NCI-H524 treated with DMSO at 0.1 percent for 48 hours (cell line): ENCODE measurements around the gene MPPED2.

Experiments
- DNase-seq: peaks from one replicate; lab custom pipeline; 2025; lab: John Stamatoyannopoulos, UW

The MPPED2 gene

DNA sequence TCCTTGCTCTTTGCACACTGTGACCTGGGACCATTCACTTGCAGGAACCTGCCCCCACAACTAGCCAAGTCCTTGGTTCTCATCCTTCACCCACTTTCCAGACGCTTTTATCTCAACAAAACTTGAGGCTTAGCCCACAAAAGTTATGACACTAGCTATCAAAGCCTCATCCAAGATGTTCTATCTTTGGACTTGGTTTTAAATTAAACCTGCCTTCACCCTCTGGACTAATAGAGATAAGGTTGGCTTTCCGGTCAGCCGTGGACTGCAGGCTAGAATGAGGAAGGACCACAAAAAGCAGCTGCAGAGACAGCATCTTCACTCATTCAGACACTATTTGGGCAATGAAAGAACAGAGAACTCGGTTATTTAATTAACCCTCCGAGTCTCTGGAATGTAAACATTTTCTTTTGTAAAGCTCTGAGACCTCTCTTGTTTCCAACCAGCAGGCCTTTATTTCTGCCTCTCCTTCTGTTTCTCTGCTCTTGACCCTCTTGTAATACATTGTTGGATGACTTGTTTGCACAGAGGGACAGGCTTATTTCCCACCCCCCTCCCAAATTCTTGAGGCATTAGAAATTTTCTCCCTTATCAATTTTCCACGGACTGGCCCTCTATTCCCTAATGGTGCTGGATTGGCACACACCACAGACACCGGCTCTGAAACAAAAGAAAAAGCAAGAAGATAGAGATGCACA is 221.9 kb downstream of the MPPED2 start:
- DNase-seq, result no peak

GRCh38 chr11:30360741-30361140 is 225.4 kb downstream of the MPPED2 start:
- DNase-seq, result no peak
